Measurements from ENCODE around the gene DHRS9.

Gene DHRS9

GRCh38 chr2:169106563-169107545, 37.5 kb downstream of the DHRS9 start:
- Histone ChIP-seq H3K9me2 (replicated peaks; ENCODE audit: insufficient read depth, low read length) (no peaks in the 10 kb centered on the region), H3K9ac (ENCODE audit: low read length) (no peak overlapping the region), H3K4me3 (ENCODE audit: low read length) (no peak overlapping the region), H3K36me3 (replicated peaks; ENCODE audit: insufficient read depth, low read length) (no peaks in the 10 kb centered on the region), H3K4me1 (ENCODE audit: low read length) (peaks cover 39% of the 10 kb centered on the region), H2AFZ (ENCODE audit: low read length) (no peak overlapping the region), H3F3A (ENCODE audit: insufficient read depth, low read length) (peaks cover 17% of the 10 kb centered on the region), H3K27me3 (replicated peaks; ENCODE audit: insufficient read depth, low read length) (no peaks in the 10 kb centered on the region), H3K4me2 (ENCODE audit: low read depth, low read length) (peak overlapping the region; percentile 54; the same call in 1 of the 2 replicates), H3K27ac (ENCODE audit: low read length) (peak overlapping the region; percentile 8; the same call in 1 of the 2 replicates), H3K79me2 (ENCODE audit: low read length) (no peaks in the 10 kb centered on the region), H3K9me3 (replicated peaks; ENCODE audit: insufficient read depth, low read length) (no peaks in the 10 kb centered on the region), H4K20me1 (ENCODE audit: insufficient read depth, low read length) (no peaks in the 10 kb centered on the region)
- no peak for DNase-seq
- TF ChIP-seq EZH2phosphoT487 (IDR thresholded peaks at IDR 0.05; ENCODE audit: low read length): no peak
- no peak for TF ChIP-seq CTCF (IDR thresholded peaks at IDR 0.05; ENCODE audit: low read length)
- no peak for TF ChIP-seq EZH2 (optimal IDR thresholded peaks at IDR 0.05; ENCODE audit: low read depth, low read length)

GRCh38 chr2:169107645-169108044, 38.3 kb downstream of the DHRS9 start:
- no peak for TF ChIP-seq EZH2phosphoT487 (IDR thresholded peaks at IDR 0.05; ENCODE audit: low read length)
- TF ChIP-seq CTCF (IDR thresholded peaks at IDR 0.05; ENCODE audit: low read length): no peak
- TF ChIP-seq EZH2 (optimal IDR thresholded peaks at IDR 0.05; ENCODE audit: low read depth, low read length): no peak
- Histone ChIP-seq H3F3A (ENCODE audit: insufficient read depth, low read length) (peaks cover 17% of the 10 kb centered on the region), H2AFZ (ENCODE audit: low read length) (peak overlapping the region; percentile 47), H3K79me2 (ENCODE audit: low read length) (no peaks in the 10 kb centered on the region), H3K36me3 (replicated peaks; ENCODE audit: insufficient read depth, low read length) (no peaks in the 10 kb centered on the region), H3K4me1 (ENCODE audit: low read length) (peaks cover 33% of the 10 kb centered on the region), H3K9ac (ENCODE audit: low read length) (no peak overlapping the region), H3K9me3 (replicated peaks; ENCODE audit: insufficient read depth, low read length) (no peaks in the 10 kb centered on the region), H3K4me3 (ENCODE audit: low read length) (no peak overlapping the region), H3K27ac (ENCODE audit: low read length) (peak overlapping the region; percentile 43; the same call in 1 of the 2 replicates), H4K20me1 (ENCODE audit: insufficient read depth, low read length) (no peaks in the 10 kb centered on the region), H3K4me2 (ENCODE audit: low read depth, low read length) (peak overlapping the region; percentile 54; the same call in 1 of the 2 replicates), H3K9me2 (replicated peaks; ENCODE audit: insufficient read depth, low read length) (no peaks in the 10 kb centered on the region), H3K27me3 (replicated peaks; ENCODE audit: insufficient read depth, low read length) (no peaks in the 10 kb centered on the region)
- DNase-seq: peak; percentile 95

- Histone ChIP-seq H3K4me3 (ENCODE audit: low read length) (no peak overlapping the region), H3K4me1 (ENCODE audit: low read length) (peaks cover 33% of the 10 kb centered on the region), H3K36me3 (replicated peaks; ENCODE audit: insufficient read depth, low read length) (no peaks in the 10 kb centered on the region), H3K9ac (ENCODE audit: low read length) (no peak overlapping the region), H3K27ac (ENCODE audit: low read length) (peak overlapping the region; percentile 43; the same call in 1 of the 2 replicates), H3K9me2 (replicated peaks; ENCODE audit: insufficient read depth, low read length) (no peaks in the 10 kb centered on the region), H4K20me1 (ENCODE audit: insufficient read depth, low read length) (no peaks in the 10 kb centered on the region), H3K79me2 (ENCODE audit: low read length) (no peaks in the 10 kb centered on the region), H3F3A (ENCODE audit: insufficient read depth, low read length) (peaks cover 17% of the 10 kb centered on the region), H2AFZ (ENCODE audit: low read length) (peak overlapping the region; percentile 47), H3K27me3 (replicated peaks; ENCODE audit: insufficient read depth, low read length) (no peaks in the 10 kb centered on the region), H3K9me3 (replicated peaks; ENCODE audit: insufficient read depth, low read length) (no peaks in the 10 kb centered on the region), H3K4me2 (ENCODE audit: low read depth, low read length) (peak overlapping the region; percentile 54)
- TF ChIP-seq EZH2 (optimal IDR thresholded peaks at IDR 0.05; ENCODE audit: low read depth, low read length): no peak
- TF ChIP-seq EZH2phosphoT487 (IDR thresholded peaks at IDR 0.05; ENCODE audit: low read length): no peak
- TF ChIP-seq CTCF (IDR thresholded peaks at IDR 0.05; ENCODE audit: low read length): no peak
- no peak for DNase-seq
Measured at GRCh38 chr2:169108099-169108884, 38.9 kb downstream of the DHRS9 start.
